ENCODE measurements around the gene SGO2. TPM values are rescaled to one million over a fixed set of nuclear protein-coding genes. Genes with fewer than 3 reads are reported as not detected.

Gene SGO2
- total and polyA plus RNA-seq, 2 experiments from 2014 or later, result 6.3 to 14.5 TPM

DNA sequence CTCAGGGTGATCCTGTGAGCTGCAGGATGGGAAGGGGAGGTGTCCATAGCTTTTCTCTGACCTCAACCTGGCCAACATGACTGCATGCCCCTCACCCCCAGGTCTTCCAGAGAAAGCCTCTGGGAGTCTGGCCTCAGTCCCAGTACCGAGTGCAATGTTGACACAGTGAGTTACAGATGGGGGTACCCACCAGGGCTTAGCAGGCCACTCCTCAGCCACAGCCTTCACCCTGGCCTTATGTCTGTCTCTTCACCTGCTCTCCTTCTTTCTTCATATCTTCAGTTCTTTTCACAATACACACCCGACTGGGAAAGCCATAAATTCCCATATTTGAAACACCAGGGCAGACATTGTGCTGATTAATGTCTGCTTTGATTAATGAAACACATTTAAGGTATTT, 93.3 kb downstream of the SGO2 start:
- H3F3A ChIP-seq (ENCODE audit: insufficient read depth), result peaks cover 52% of the 10 kb centered on the region
- no peaks in the 10 kb centered on the region for H3K79me2 ChIP-seq (ENCODE audit: insufficient read depth)
- H3K9me3 ChIP-seq (ENCODE audit: low read depth), result no peaks in the 10 kb centered on the region
- H3K9ac ChIP-seq, result no peak overlapping the region
- peak; percentile 25 for DNase-seq
- H3K4me3 ChIP-seq, result no peak overlapping the region
- peak overlapping the region; percentile 24 for H3K4me2 ChIP-seq (ENCODE audit: unreplicated experiment)
- TF ChIP-seq EZH2 (IDR thresholded peaks at IDR 0.05; ENCODE audit: insufficient read depth, poor library complexity, severe bottlenecking) (no peak), EZH2phosphoT487 (IDR thresholded peaks at IDR 0.05; ENCODE audit: insufficient read depth, low read depth) (no peak)
- no peaks in the 10 kb centered on the region for H3K36me3 ChIP-seq (ENCODE audit: low read depth)
- peaks cover 69% of the 10 kb centered on the region for H3K4me1 ChIP-seq (ENCODE audit: insufficient read depth)
- H4K20me1 ChIP-seq (ENCODE audit: insufficient read depth), result no peaks in the 10 kb centered on the region
- no peaks in the 10 kb centered on the region for H3K9me2 ChIP-seq (ENCODE audit: insufficient read depth)
- peak overlapping the region; percentile 56; the same call in 1 of the 2 replicates for H2AFZ ChIP-seq
- in situ Hi-C loops (cut with MboI), result no loop called here
- 0 out of 2 replicates have a peak overlapping the region, but pooled peaks have one; percentile 31 for H3K27ac ChIP-seq
- WGBS, 2 experiments (ENCODE audit: low coverage in 1 of 2, low lambda C conversion rate in 2 of 2, missing lambda C conversion rate in 2 of 2), result 25 to 40% methylated on average over 2 of the region's 2 CpGs
- no peaks in the 10 kb centered on the region for H3K27me3 ChIP-seq (replicated peaks; ENCODE audit: insufficient read depth)

DNA sequence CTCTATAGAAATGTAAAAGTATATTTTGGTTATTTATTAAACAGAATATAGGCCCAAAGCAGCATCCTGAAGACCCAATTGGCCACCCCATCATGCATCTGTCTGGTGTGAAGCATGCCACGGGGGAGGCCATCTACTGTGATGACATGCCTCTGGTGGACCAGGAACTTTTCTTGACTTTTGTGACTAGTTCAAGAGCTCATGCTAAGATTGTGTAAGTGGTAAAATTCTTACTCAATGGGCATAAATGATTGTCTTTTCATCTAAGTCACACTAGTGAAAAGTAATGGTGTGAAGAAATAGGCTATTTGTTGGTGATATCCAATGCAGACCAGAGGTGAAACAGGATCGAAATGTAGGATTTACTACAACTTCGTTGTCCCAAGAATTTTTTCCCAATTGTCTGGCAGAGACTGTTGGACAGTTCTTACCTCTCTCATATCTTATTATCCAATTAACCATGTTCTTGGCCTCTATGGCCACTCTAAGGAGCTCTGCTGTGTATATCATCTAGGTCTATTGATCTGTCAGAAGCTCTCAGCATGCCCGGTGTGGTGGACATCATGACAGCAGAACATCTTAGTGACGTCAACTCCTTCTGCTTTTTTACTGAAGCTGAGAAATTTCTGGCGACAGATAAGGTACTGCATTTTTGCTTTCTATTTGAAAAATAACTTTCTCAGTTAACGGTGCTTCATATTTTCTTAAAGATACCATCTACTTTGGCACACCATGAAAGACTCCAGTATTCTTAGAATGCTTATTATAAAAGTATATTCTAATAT, 94.8 kb downstream of the SGO2 start:
- Histone ChIP-seq H2AFZ (no peak overlapping the region), H3K4me1 (ENCODE audit: insufficient read depth) (peaks cover 70% of the 10 kb centered on the region)
- in situ Hi-C loops (cut with MboI), result no loop called here

DNA sequence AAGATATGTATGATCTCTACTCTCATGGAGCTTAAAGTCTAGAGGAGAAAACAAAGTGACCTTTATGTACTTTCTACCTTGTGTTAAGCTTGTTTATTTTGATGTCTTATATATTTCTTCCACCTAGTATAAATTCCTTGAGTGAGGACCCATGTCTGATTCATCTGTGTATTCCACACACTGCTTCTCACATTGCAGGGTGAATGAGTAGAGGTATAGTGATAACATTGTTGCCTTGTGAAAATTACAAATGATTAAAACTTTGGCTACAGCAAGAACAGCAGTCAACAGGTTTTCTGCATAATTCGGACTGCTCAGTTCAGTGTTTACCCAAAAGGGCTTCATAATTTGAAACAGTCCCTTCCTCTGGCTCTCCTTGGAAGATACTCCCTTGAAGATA, 96.1 kb downstream of the SGO2 start:
- H3K9ac ChIP-seq, result no peak overlapping the region
- peaks cover 67% of the 10 kb centered on the region for H3K4me1 ChIP-seq (ENCODE audit: insufficient read depth)
- no peaks in the 10 kb centered on the region for H3K27me3 ChIP-seq (replicated peaks; ENCODE audit: insufficient read depth)
- no peak overlapping the region for H3K27ac ChIP-seq
- H3K4me3 ChIP-seq, result no peak overlapping the region
- no peaks in the 10 kb centered on the region; the same call in 1 of the 2 replicates for H3K9me2 ChIP-seq (ENCODE audit: insufficient read depth)
- no peaks in the 10 kb centered on the region for H3K9me3 ChIP-seq (ENCODE audit: low read depth)
- H4K20me1 ChIP-seq (ENCODE audit: insufficient read depth), result no peaks in the 10 kb centered on the region
- H3K79me2 ChIP-seq (ENCODE audit: insufficient read depth), result no peaks in the 10 kb centered on the region
- no peak overlapping the region for H3K4me2 ChIP-seq (ENCODE audit: unreplicated experiment)
- TF ChIP-seq EZH2phosphoT487 (IDR thresholded peaks at IDR 0.05; ENCODE audit: insufficient read depth, low read depth), result no peak
- no peak for TF ChIP-seq EZH2 (IDR thresholded peaks at IDR 0.05; ENCODE audit: insufficient read depth, poor library complexity, severe bottlenecking)
- in situ Hi-C loops (cut with MboI), result no loop called here
- peak; percentile 15 for DNase-seq
- H2AFZ ChIP-seq, result no peak overlapping the region
- peaks cover 44% of the 10 kb centered on the region for H3F3A ChIP-seq (ENCODE audit: insufficient read depth)
- WGBS, 2 experiments (ENCODE audit: low coverage in 1 of 2, low lambda C conversion rate in 2 of 2, missing lambda C conversion rate in 2 of 2), result 35 to 38% methylated on average over 1 of the region's 1 CpG
- H3K36me3 ChIP-seq (ENCODE audit: low read depth), result no peaks in the 10 kb centered on the region

More for the DNA sequence above, 94.8 kb downstream of the SGO2 start:
- no peaks in the 10 kb centered on the region for H4K20me1 ChIP-seq (ENCODE audit: insufficient read depth)
- H3K9me2 ChIP-seq (ENCODE audit: insufficient read depth), result no peaks in the 10 kb centered on the region
- 96% methylated on average over 7 of the region's 7 CpGs for WGBS, 2 experiments (ENCODE audit: low coverage in 1 of 2, low lambda C conversion rate in 2 of 2, missing lambda C conversion rate in 2 of 2)
- H3K27ac ChIP-seq, result no peak overlapping the region
- H3F3A ChIP-seq (ENCODE audit: insufficient read depth), result peaks cover 55% of the 10 kb centered on the region
- no peaks in the 10 kb centered on the region for H3K9me3 ChIP-seq (ENCODE audit: low read depth)
- no peak overlapping the region for H3K4me2 ChIP-seq (ENCODE audit: unreplicated experiment)
- TF ChIP-seq EZH2phosphoT487 (IDR thresholded peaks at IDR 0.05; ENCODE audit: insufficient read depth, low read depth) (no peak), EZH2 (IDR thresholded peaks at IDR 0.05; ENCODE audit: insufficient read depth, poor library complexity, severe bottlenecking) (no peak)
- H3K4me3 ChIP-seq, result no peak overlapping the region
- H3K36me3 ChIP-seq (ENCODE audit: low read depth), result no peaks in the 10 kb centered on the region
- no peaks in the 10 kb centered on the region for H3K27me3 ChIP-seq (replicated peaks; ENCODE audit: insufficient read depth)
- DNase-seq, result no peak
- no peaks in the 10 kb centered on the region for H3K79me2 ChIP-seq (ENCODE audit: insufficient read depth)
- no peak overlapping the region for H3K9ac ChIP-seq

DNA sequence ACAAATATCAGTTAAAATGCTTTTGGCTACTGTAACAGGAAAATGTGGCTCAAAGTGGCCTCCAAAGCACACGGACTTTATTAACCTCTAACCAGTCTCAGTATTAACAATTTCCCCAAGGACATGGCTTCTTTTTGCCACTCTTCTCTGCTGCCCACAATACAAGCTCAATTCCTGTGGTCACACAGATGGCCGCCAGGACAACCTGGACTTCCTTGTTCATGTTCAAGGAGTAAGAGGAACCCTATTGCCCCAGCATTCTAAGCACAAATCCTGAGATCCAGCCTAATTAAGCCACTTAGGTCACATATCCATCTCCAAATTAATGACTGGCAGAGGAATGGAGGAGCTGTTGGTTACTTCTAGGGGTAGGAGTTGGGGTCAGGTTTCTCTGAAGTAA, 98.0 kb downstream of the SGO2 start:
- Histone ChIP-seq H2AFZ (peak overlapping the region; percentile 44), H3K4me1 (ENCODE audit: insufficient read depth) (peaks cover 57% of the 10 kb centered on the region), H3K4me3 (peak overlapping the region; percentile 7; the same call in 1 of the 2 replicates), H3K79me2 (ENCODE audit: insufficient read depth) (no peaks in the 10 kb centered on the region), H3K9me2 (ENCODE audit: insufficient read depth) (no peaks in the 10 kb centered on the region; the same call in 1 of the 2 replicates), H3K27me3 (replicated peaks; ENCODE audit: insufficient read depth) (no peaks in the 10 kb centered on the region), H3K9ac (no peak overlapping the region), H3K36me3 (ENCODE audit: low read depth) (no peaks in the 10 kb centered on the region), H3F3A (ENCODE audit: insufficient read depth) (peaks cover 25% of the 10 kb centered on the region), H3K4me2 (ENCODE audit: unreplicated experiment) (peak overlapping the region; percentile 38), H3K9me3 (ENCODE audit: low read depth) (no peaks in the 10 kb centered on the region), H3K27ac (peak overlapping the region; percentile 81), H4K20me1 (ENCODE audit: insufficient read depth) (no peaks in the 10 kb centered on the region)
- TF ChIP-seq EZH2 (IDR thresholded peaks at IDR 0.05; ENCODE audit: insufficient read depth, poor library complexity, severe bottlenecking) (no peak), EZH2phosphoT487 (IDR thresholded peaks at IDR 0.05; ENCODE audit: insufficient read depth, low read depth) (no peak)
- DNase-seq, result peak; percentile 10
- in situ Hi-C loops (cut with MboI), result no loop called here
- WGBS, 2 experiments (ENCODE audit: low coverage in 1 of 2, low lambda C conversion rate in 2 of 2, missing lambda C conversion rate in 2 of 2), result 48 to 53% methylated on average over 2 of the region's 2 CpGs
